Progenitor cell of endocrine pancreas (in vitro differentiated cells): Measurements from ENCODE around the gene SCAMP2. TPM values are rescaled to one million over a fixed set of nuclear protein-coding genes. Genes with fewer than 3 reads are reported as not detected.

Experiments used
- DNase-seq: peaks from one replicate; pipeline ENCODE4 v3.0.0; 2021; ENCODE audit warnings: low spot score; ENCODE audit not compliant: unreplicated experiment
- H3K27ac Mint-ChIP-seq: 2 replicates; pipeline ENCODE4 v1.8.0; 2021; ENCODE audit warnings: mild to moderate bottlenecking, moderate library complexity, mixed read lengths
- H3K27me3 Mint-ChIP-seq: 2 replicates; pipeline ENCODE4 v1.8.0; 2021; ENCODE audit warnings: mixed read lengths
- H3K36me3 Mint-ChIP-seq: 2 replicates; pipeline ENCODE4 v1.8.0; 2022; ENCODE audit warnings: mixed read lengths; ENCODE audit not compliant: insufficient read depth
- H3K4me1 Mint-ChIP-seq: 2 replicates; pipeline ENCODE4 v1.8.0; 2021; ENCODE audit warnings: low read depth, mixed read lengths
- H3K4me3 Mint-ChIP-seq: 2 replicates; pipeline ENCODE4 v1.8.0; 2021; ENCODE audit warnings: low read depth, mild to moderate bottlenecking, moderate library complexity, mixed read lengths
- H3K9me3 Mint-ChIP-seq: 2 replicates; pipeline ENCODE4 v1.8.0; 2021; ENCODE audit warnings: low read depth, mixed read lengths
- total RNA-seq: library from RNA; stranded (reverse); gene quantifications from 2 replicates; pipeline ENCODE4 v1.2.1, GENCODE V29; 2021
- TF ChIP-seq, protein P1 (sequence below): fragments of 200-600 bp; sonication (generic); IDR thresholded peaks from one replicate; pipeline ENCODE4 v1.5.0; 2021; ENCODE audit warnings: antibody characterized with exemption, mild to moderate bottlenecking; ENCODE audit not compliant: unreplicated experiment

Gene SCAMP2
- total RNA-seq, 1 donor from 2014 or later = 63.0 TPM

- H3K4me3 Mint-ChIP-seq = no peak overlapping the region
- H3K27me3 Mint-ChIP-seq = no peaks in the 10 kb centered on the region
- H3K36me3 Mint-ChIP-seq = peaks cover 19% of the 10 kb centered on the region
- no peaks in the 10 kb centered on the region for H3K9me3 Mint-ChIP-seq
- no peak for DNase-seq
- H3K4me1 Mint-ChIP-seq = peaks cover 18% of the 10 kb centered on the region
- TF ChIP-seq, protein P1, sequence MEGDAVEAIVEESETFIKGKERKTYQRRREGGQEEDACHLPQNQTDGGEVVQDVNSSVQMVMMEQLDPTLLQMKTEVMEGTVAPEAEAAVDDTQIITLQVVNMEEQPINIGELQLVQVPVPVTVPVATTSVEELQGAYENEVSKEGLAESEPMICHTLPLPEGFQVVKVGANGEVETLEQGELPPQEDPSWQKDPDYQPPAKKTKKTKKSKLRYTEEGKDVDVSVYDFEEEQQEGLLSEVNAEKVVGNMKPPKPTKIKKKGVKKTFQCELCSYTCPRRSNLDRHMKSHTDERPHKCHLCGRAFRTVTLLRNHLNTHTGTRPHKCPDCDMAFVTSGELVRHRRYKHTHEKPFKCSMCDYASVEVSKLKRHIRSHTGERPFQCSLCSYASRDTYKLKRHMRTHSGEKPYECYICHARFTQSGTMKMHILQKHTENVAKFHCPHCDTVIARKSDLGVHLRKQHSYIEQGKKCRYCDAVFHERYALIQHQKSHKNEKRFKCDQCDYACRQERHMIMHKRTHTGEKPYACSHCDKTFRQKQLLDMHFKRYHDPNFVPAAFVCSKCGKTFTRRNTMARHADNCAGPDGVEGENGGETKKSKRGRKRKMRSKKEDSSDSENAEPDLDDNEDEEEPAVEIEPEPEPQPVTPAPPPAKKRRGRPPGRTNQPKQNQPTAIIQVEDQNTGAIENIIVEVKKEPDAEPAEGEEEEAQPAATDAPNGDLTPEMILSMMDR = no peak
- H3K27ac Mint-ChIP-seq = no peak overlapping the region
Measured at GRCh38 chr15:74866090-74866489, 7.1 kb downstream of the SCAMP2 start.

GRCh38 chr15:74865316-74865715, 7.8 kb downstream of the SCAMP2 start:
- peaks cover 14% of the 10 kb centered on the region for H3K4me1 Mint-ChIP-seq
- TF ChIP-seq, protein P1 = no peak
- no peaks in the 10 kb centered on the region for H3K27me3 Mint-ChIP-seq
- DNase-seq = no peak
- peaks cover 19% of the 10 kb centered on the region for H3K36me3 Mint-ChIP-seq
- H3K9me3 Mint-ChIP-seq = no peaks in the 10 kb centered on the region
- no peak overlapping the region for H3K4me3 Mint-ChIP-seq
- no peak overlapping the region for H3K27ac Mint-ChIP-seq

GRCh38 chr15:74864296-74864695, 8.9 kb downstream of the SCAMP2 start:
- peaks cover 12% of the 10 kb centered on the region for H3K4me1 Mint-ChIP-seq
- H3K27me3 Mint-ChIP-seq = no peaks in the 10 kb centered on the region
- H3K4me3 Mint-ChIP-seq = no peak overlapping the region
- H3K36me3 Mint-ChIP-seq = peaks cover 16% of the 10 kb centered on the region
- no peak for DNase-seq
- TF ChIP-seq, protein P1 = no peak
- H3K9me3 Mint-ChIP-seq = no peaks in the 10 kb centered on the region
- H3K27ac Mint-ChIP-seq = no peak overlapping the region

- DNase-seq = no peak
- H3K36me3 Mint-ChIP-seq = peaks cover 14% of the 10 kb centered on the region
- no peak overlapping the region for H3K27ac Mint-ChIP-seq
- TF ChIP-seq, protein P1 = no peak
- H3K4me3 Mint-ChIP-seq = no peak overlapping the region
- no peaks in the 10 kb centered on the region for H3K27me3 Mint-ChIP-seq
- peaks cover 12% of the 10 kb centered on the region for H3K4me1 Mint-ChIP-seq
- H3K9me3 Mint-ChIP-seq = no peaks in the 10 kb centered on the region
Measured at GRCh38 chr15:74863239-74864056, 9.7 kb downstream of the SCAMP2 start.

GRCh38 chr15:74858369-74858740, 14.8 kb downstream of the SCAMP2 start:
- DNase-seq = no peak
- H3K9me3 Mint-ChIP-seq = no peaks in the 10 kb centered on the region
- H3K4me3 Mint-ChIP-seq = no peak overlapping the region
- no peaks in the 10 kb centered on the region for H3K36me3 Mint-ChIP-seq
- no peaks in the 10 kb centered on the region for H3K4me1 Mint-ChIP-seq
- no peak overlapping the region for H3K27ac Mint-ChIP-seq
- no peaks in the 10 kb centered on the region for H3K27me3 Mint-ChIP-seq
- TF ChIP-seq, protein P1 = no peak
